HG03575 (cell line): ENCODE data around the gene FBN2.

ENCODE experiments used
- ATAC-seq: cut with Tn5 transposase; IDR thresholded peaks from one replicate; pipeline ENCODE4 v1.9.1; 2021; ENCODE audit not compliant: unreplicated experiment, insufficient number of reproducible peaks, low FRiP score; ENCODE audit errors: extremely low read depth

The FBN2 gene

GRCh38 chr5:128279345-128279744 lies 258.7 kb downstream of the FBN2 start:
- ATAC-seq = no peak

- no peak for ATAC-seq
These were observed 261.4 kb downstream of the FBN2 start for GRCh38 chr5:128276537-128277216.

- no peak for ATAC-seq
These were observed 263.6 kb downstream of the FBN2 start for GRCh38 chr5:128274441-128274840.

GRCh38 chr5:128273736-128274135 lies 264.3 kb downstream of the FBN2 start:
- ATAC-seq = no peak

- no peak for ATAC-seq
These were observed 266.1 kb downstream of the FBN2 start for GRCh38 chr5:128271859-128272464.

GRCh38 chr5:128271071-128271470 lies 267.0 kb downstream of the FBN2 start:
- ATAC-seq = no peak

GRCh38 chr5:128264564-128265360 lies 273.3 kb downstream of the FBN2 start:
- no peak for ATAC-seq

- no peak for ATAC-seq
These were observed 274.7 kb downstream of the FBN2 start for GRCh38 chr5:128263357-128263756.

- no peak for ATAC-seq
These were observed 275.1 kb downstream of the FBN2 start for GRCh38 chr5:128262911-128263310.

GRCh38 chr5:128259607-128260021 lies 278.4 kb downstream of the FBN2 start:
- ATAC-seq = no peak

GRCh38 chr5:128258372-128258771 lies 279.7 kb downstream of the FBN2 start:
- ATAC-seq = no peak

GRCh38 chr5:128257076-128257475 lies 281.0 kb downstream of the FBN2 start:
- no peak for ATAC-seq

GRCh38 chr5:128254789-128255188 lies 283.3 kb downstream of the FBN2 start:
- no peak for ATAC-seq

GRCh38 chr5:128253880-128254279 lies 284.2 kb downstream of the FBN2 start:
- ATAC-seq = no peak

- ATAC-seq = no peak
These were observed 284.9 kb downstream of the FBN2 start for GRCh38 chr5:128253161-128253560.

GRCh38 chr5:128252756-128253155 lies 285.3 kb downstream of the FBN2 start:
- no peak for ATAC-seq

GRCh38 chr5:128252196-128252595 lies 285.8 kb downstream of the FBN2 start:
- no peak for ATAC-seq

GRCh38 chr5:128245974-128246373 lies 292.1 kb downstream of the FBN2 start:
- no peak for ATAC-seq

GRCh38 chr5:128243958-128244582 lies 294.0 kb downstream of the FBN2 start:
- ATAC-seq = no peak
